B cell (primary cell): ENCODE measurements around the gene LSM14B. TPM values are rescaled to one million over a fixed set of nuclear protein-coding genes. Genes with fewer than 3 reads are reported as not detected.

ENCODE experiments used
- ATAC-seq: fragments of 200-7000 bp; cut with Tn5 transposase; one replicate; pipeline ENCODE4 v1.10.0; 2021; ENCODE audit warnings: low read depth, mild to moderate bottlenecking, moderate number of reproducible peaks, moderate library complexity
- CTCF ChIA-PET: fragments of 350-600 bp; sonication (Branson Sonifier 250); formaldehyde crosslinking; loops from one replicate; lab custom pipeline; 2021; ENCODE audit warnings: antibody characterized with exemption, inconsistent platforms; lab: Charles Lee
- POLR2A ChIA-PET: fragments of 350-600 bp; sonication (Branson Sonifier 250); formaldehyde crosslinking; loops from one replicate; lab custom pipeline; 2021; ENCODE audit warnings: antibody characterized with exemption; lab: Charles Lee
- DNase-seq: peaks from one replicate; pipeline ENCODE4 v3.0.0; 2013
- H2AFZ ChIP-seq: 2 replicates; pipeline ENCODE4 v1.6.1; 2012; ENCODE audit warnings: mild to moderate bottlenecking, low read depth, low read length; ENCODE audit not compliant: insufficient read depth, poor library complexity, severe bottlenecking
- H3K27ac ChIP-seq, 2 donors: 1 replicate in 1 of 2; 2 replicates in 1 of 2; pipeline ENCODE4 v1.5.1; 2012 to 2013; ENCODE audit warnings: low read length in 2 of 2, mild to moderate bottlenecking in 2 of 2, moderate library complexity in 1 of 2
- H3K27me3 ChIP-seq, 4 experiments: fragments of 200-600 bp in 1 of 4; sonication (generic) in 1 of 4; replicated peaks in 1 of 4; 1 replicate in 2 of 4; 2 replicates in 2 of 4; pipeline versions ENCODE4 v1.6.1 to v1.7.0; 2013 to 2016; ENCODE audit warnings: low read length in 3 of 4, mild to moderate bottlenecking in 2 of 4, mixed read lengths in 1 of 4, moderate library complexity in 1 of 4; ENCODE audit not compliant: insufficient read depth in 4 of 4, control insufficient read depth in 3 of 4; ENCODE audit errors: control extremely low read depth in 1 of 4
- H3K36me3 ChIP-seq, 2 experiments: replicated peaks in 1 of 2; 1 replicate in 1 of 2; 2 replicates in 1 of 2; pipeline versions ENCODE4 v1.6.1 to v1.7.1; 2013; ENCODE audit warnings: low read length in 1 of 2; ENCODE audit not compliant: insufficient read depth in 2 of 2, control insufficient read depth in 1 of 2; ENCODE audit errors: control extremely low read depth in 1 of 2, extremely low read depth in 1 of 2
- H3K4me1 ChIP-seq, 2 donors: fragments of 200-600 bp in 1 of 2; sonication (generic) in 1 of 2; 1 replicate in 1 of 2; 2 replicates in 1 of 2; pipeline versions ENCODE4 v1.5.1 to v1.6.1; 2013 to 2017; ENCODE audit warnings: low read length in 2 of 2; ENCODE audit not compliant: control insufficient read depth in 2 of 2, insufficient read depth in 2 of 2
- H3K4me2 ChIP-seq: replicated peaks from 2 replicates; pipeline ENCODE3; 2012; ENCODE audit warnings: mild to moderate bottlenecking, low read depth, low read length; ENCODE audit not compliant: poor library complexity, severe bottlenecking
- H3K4me3 ChIP-seq, 5 experiments: fragments of 200-600 bp in 1 of 5; sonication (generic) in 1 of 5; 1 replicate in 3 of 5; 2 replicates in 2 of 5; pipeline versions ENCODE4 v1.5.1 to v1.7.0; 2011 to 2016; ENCODE audit warnings: low read length in 4 of 5, mild to moderate bottlenecking in 4 of 5, low read depth in 2 of 5, control low read depth in 1 of 5, moderate library complexity in 1 of 5; ENCODE audit not compliant: insufficient read depth in 1 of 5; ENCODE audit errors: control extremely low read depth in 1 of 5, extremely low read depth in 1 of 5
- H3K79me2 ChIP-seq: fragments of 200-600 bp; sonication (generic); one replicate; pipeline ENCODE4 v1.6.0; 2016; ENCODE audit warnings: low read length; ENCODE audit not compliant: control insufficient read depth, insufficient read depth
- H3K9ac ChIP-seq: fragments of 200-600 bp; sonication (generic); 2 replicates; pipeline ENCODE4 v1.6.1; 2017; ENCODE audit warnings: mild to moderate bottlenecking, low read length, moderate library complexity
- H3K9me3 ChIP-seq, 3 donors: one replicate each; pipeline versions ENCODE4 v1.6.1 to v1.7.1; 2013; ENCODE audit warnings: low read length in 2 of 3; ENCODE audit not compliant: control insufficient read depth in 2 of 3, insufficient read depth in 1 of 3; ENCODE audit errors: control extremely low read depth in 1 of 3
- H4K20me1 ChIP-seq: 2 replicates; pipeline ENCODE4 v1.6.0; 2012; ENCODE audit warnings: mild to moderate bottlenecking, low read length; ENCODE audit not compliant: insufficient read depth, control insufficient read depth, poor library complexity, severe bottlenecking
- H3K27ac Mint-ChIP-seq: one replicate; pipeline ENCODE4 v1.8.0; 2021; ENCODE audit warnings: mixed read lengths
- H3K27me3 Mint-ChIP-seq: one replicate; pipeline ENCODE4 v1.8.0; 2021; ENCODE audit warnings: mixed read lengths
- H3K4me1 Mint-ChIP-seq: one replicate; pipeline ENCODE4 v1.8.0; 2021; ENCODE audit warnings: mixed read lengths
- H3K4me3 Mint-ChIP-seq: one replicate; pipeline ENCODE4 v1.8.0; 2021; ENCODE audit warnings: mixed read lengths
- H3K9me3 Mint-ChIP-seq: one replicate; pipeline ENCODE4 v1.8.0; 2022; ENCODE audit warnings: mixed read lengths; ENCODE audit not compliant: insufficient read depth
- EZH2 ChIP-seq: IDR thresholded peaks from 2 replicates; pipeline ENCODE4 v1.6.1; 2012; ENCODE audit warnings: borderline replicate concordance, low read depth, mild to moderate bottlenecking, moderate library complexity, low read length; ENCODE audit not compliant: insufficient read depth, poor library complexity, severe bottlenecking
- WGBS: methylation state at CpG from one replicate; pipeline ENCODE4 v1.1.5; 2013; ENCODE audit warnings: missing lambda C conversion rate; ENCODE audit not compliant: insufficient coverage; 5-methylcytosine and 5-hydroxymethylcytosine counted together
- intact Hi-C: fragments of 100-400 bp; cut with micrococcal nuclease; formaldehyde crosslinking; loops from one replicate; pipeline ENCODE4 v1.10.0; 2022
- polyA plus RNA-seq: library from polyadenylated mRNA; depleted of rRNA; stranded (reverse); fragments of >200 nt; gene quantifications from 2 replicates; pipeline ENCODE4 v1.2.3, GENCODE V29; 2012
- total RNA-seq, 2 donors: library from RNA; stranded (reverse); fragments of 120-200 nt in 1 of 2; gene quantifications; 1 replicate in 1 of 2; 2 replicates in 1 of 2; pipeline versions ENCODE4 v1.2.3 to v1.2.4, GENCODE V29; 2013 to 2022
- TF ChIP-seq, protein P1 (sequence below): fragments of 200-600 bp; IDR thresholded peaks from one replicate; pipeline ENCODE4 v1.8.0; 2022; ENCODE audit warnings: antibody characterized with exemption, mild to moderate bottlenecking

LSM14B gene
- total and polyA plus RNA-seq, 2 donors (not counting 1 experiment from before 2014, with no cell fraction given), result 26.8 to 52.8 TPM

DNA sequence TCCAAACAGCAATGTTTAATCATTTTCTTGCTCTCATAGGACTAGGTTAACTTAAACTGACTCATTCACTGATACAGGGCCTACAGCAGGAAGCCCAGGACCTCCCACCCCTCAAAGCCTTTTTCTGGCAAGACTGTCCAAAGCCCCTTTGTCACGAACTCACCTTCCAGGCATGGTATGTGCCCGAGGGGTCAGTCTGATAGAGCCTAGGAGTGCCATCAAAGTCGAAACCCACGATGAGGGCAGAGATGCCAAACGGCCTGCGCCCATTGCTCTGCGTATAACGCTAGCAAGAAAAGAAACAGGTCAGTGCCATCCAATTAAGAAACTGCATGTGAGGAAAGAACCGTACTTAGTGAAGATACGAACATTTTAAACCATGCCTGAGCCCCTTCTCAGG, 16.6 kb downstream of the LSM14B start:
- WGBS, result 95% methylated on average over 10 of the region's 10 CpGs
- no peak overlapping the region for H3K27ac Mint-ChIP-seq
- Histone ChIP-seq H4K20me1 (peaks cover 60% of the 10 kb centered on the region), H3K4me3 (no peak overlapping the region), H3K4me2 (no peak overlapping the region), H3K4me1 (peaks cover 16 to 23% of the 10 kb centered on the region in 2 donors), H3K27ac (no peak overlapping the region), H3K9ac (no peak overlapping the region), H3K36me3 (peaks cover 1 to 59% of the 10 kb centered on the region in 2 experiments), H3K79me2 (peaks cover 24% of the 10 kb centered on the region), H3K9me3 (no peaks in the 10 kb centered on the region), H2AFZ (no peak overlapping the region), H3K27me3 (no peaks in the 10 kb centered on the region)
- ATAC-seq (no peak), DNase-seq (no peak)
- peaks cover 32% of the 10 kb centered on the region for H3K4me1 Mint-ChIP-seq
- intact Hi-C loops, result loop anchor here (5.0 kb wide), 1 partner anchor 112 kb away; no protein-coding TSS in a partner anchor
- H3K9me3 Mint-ChIP-seq, result no peaks in the 10 kb centered on the region
- no peak overlapping the region for H3K4me3 Mint-ChIP-seq
- CTCF ChIA-PET, result interaction anchor here (0.7 to 2.8 kb wide), 5 partner anchors 16 to 128 kb away, joined by 3 to 19 read pairs (median 5); no protein-coding TSS in a partner anchor
- TF ChIP-seq, protein P1, sequence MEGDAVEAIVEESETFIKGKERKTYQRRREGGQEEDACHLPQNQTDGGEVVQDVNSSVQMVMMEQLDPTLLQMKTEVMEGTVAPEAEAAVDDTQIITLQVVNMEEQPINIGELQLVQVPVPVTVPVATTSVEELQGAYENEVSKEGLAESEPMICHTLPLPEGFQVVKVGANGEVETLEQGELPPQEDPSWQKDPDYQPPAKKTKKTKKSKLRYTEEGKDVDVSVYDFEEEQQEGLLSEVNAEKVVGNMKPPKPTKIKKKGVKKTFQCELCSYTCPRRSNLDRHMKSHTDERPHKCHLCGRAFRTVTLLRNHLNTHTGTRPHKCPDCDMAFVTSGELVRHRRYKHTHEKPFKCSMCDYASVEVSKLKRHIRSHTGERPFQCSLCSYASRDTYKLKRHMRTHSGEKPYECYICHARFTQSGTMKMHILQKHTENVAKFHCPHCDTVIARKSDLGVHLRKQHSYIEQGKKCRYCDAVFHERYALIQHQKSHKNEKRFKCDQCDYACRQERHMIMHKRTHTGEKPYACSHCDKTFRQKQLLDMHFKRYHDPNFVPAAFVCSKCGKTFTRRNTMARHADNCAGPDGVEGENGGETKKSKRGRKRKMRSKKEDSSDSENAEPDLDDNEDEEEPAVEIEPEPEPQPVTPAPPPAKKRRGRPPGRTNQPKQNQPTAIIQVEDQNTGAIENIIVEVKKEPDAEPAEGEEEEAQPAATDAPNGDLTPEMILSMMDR, result no peak
- TF ChIP-seq EZH2, result no peak
- H3K27me3 Mint-ChIP-seq, result no peaks in the 10 kb centered on the region
- POLR2A ChIA-PET, result no interaction called here

DNA sequence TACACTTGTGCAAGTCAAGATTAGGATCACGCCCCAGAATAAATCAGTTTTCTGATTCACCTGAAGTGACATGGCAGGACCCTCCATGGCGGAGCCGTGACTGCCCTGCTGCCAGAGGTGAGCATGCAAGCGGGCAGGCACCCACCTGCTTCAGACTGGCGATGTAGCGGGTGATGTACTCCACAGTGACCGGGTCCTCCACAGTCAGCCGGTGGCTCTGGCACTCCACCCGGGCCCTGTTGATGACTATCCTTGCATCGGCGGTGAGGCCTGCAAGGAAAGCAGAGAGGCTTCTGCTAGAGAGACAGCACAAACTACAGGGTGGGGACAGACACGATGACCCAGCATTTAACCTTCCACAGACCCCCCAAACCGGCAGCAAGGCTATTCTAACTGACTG, 17.4 kb downstream of the LSM14B start:
- Mint-ChIP-seq H3K27me3 (no peaks in the 10 kb centered on the region), H3K9me3 (no peaks in the 10 kb centered on the region), H3K4me3 (no peak overlapping the region), H3K27ac (no peak overlapping the region), H3K4me1 (peaks cover 34% of the 10 kb centered on the region)
- intact Hi-C loops, result loop anchor here (5.0 kb wide), 2 partner anchors 72 to 112 kb away; partner anchors contain the start of gene TAF4
- H3K9ac ChIP-seq, result no peak overlapping the region
- ATAC-seq, result no peak
- H2AFZ ChIP-seq, result no peak overlapping the region
- peaks cover 1 to 53% of the 10 kb centered on the region in 2 experiments for H3K36me3 ChIP-seq
- H4K20me1 ChIP-seq, result peaks cover 60% of the 10 kb centered on the region
- no peak for DNase-seq
- no peaks in the 10 kb centered on the region for H3K27me3 ChIP-seq
- H3K9me3 ChIP-seq, result no peaks in the 10 kb centered on the region
- H3K4me1 ChIP-seq, result peaks cover 19 to 24% of the 10 kb centered on the region in 2 donors
- no peak overlapping the region for H3K4me2 ChIP-seq
- no peak overlapping the region for H3K27ac ChIP-seq
- no peak overlapping the region for H3K4me3 ChIP-seq
- ChIA-PET POLR2A (no interaction called here), CTCF (interaction anchor here (1.3 to 2.8 kb wide), 2 partner anchors 76 to 129 kb away, joined by 3 to 19 read pairs; no protein-coding TSS in a partner anchor)
- TF ChIP-seq, protein P1, result no peak
- no peak for TF ChIP-seq EZH2
- 98% methylated on average over 11 of the region's 13 CpGs for WGBS
- H3K79me2 ChIP-seq, result peaks cover 25% of the 10 kb centered on the region
